ENCODE measurements around the gene RPL36. TPM values are rescaled to one million over a fixed set of nuclear protein-coding genes. Genes with fewer than 3 reads are reported as not detected.

RPL36 gene
- total RNA-seq, 6 experiments from 2014 or later, result 232 to 283 (median 251) TPM

GRCh38 chr19:5690955-5691821 lies 1.1 kb downstream of the RPL36 start:
- H3K36me3 ChIP-seq, result peaks cover 0 to 44% (median 16%) of the 10 kb centered on the region in 4 donors
- ATAC-seq, result peak in 1 of 4 donors; percentile 2
- WGBS (ENCODE audit: insufficient coverage, low coverage, low lambda C conversion rate, missing lambda C conversion rate), result no CpG with 5 or more reads among the region's 54 CpGs

GRCh38 chr19:5691822-5692722 lies 2.0 kb downstream of the RPL36 start:
- intact Hi-C loops (cut with DNase I), result no loop called here
- no CpG with 5 or more reads among the region's 42 CpGs for WGBS (ENCODE audit: insufficient coverage, low coverage, low lambda C conversion rate, missing lambda C conversion rate)
- ATAC-seq, result no peak
- Histone ChIP-seq H3K4me1 (peaks cover 0 to 10% (median under 1%) of the 10 kb centered on the region in 4 donors), H3K4me3 (peak overlapping the region; percentile 70 to 89 (median 71)), H3K27me3 (no peaks in the 10 kb centered on the region), H3K36me3 (peaks cover 0 to 48% (median 18%) of the 10 kb centered on the region in 4 donors), H3K9me3 (no peaks in the 10 kb centered on the region), H3K27ac (peak overlapping the region in 1 of 3 donors; percentile 85)
- peak in 1 of 3 donors; percentile 52 for DNase-seq
- TF ChIP-seq CTCF (IDR thresholded peaks at IDR 0.05) (no peak), POLR2A (IDR thresholded peaks at IDR 0.05) (no peak)

More at GRCh38 chr19:5690955-5691821, 1.1 kb downstream of the RPL36 start:
- peak in 2 of 3 donors; percentile 56 to 66 for DNase-seq
- intact Hi-C loops (cut with DNase I), result no loop called here
- Histone ChIP-seq H3K27me3 (no peaks in the 10 kb centered on the region), H3K4me1 (peaks cover 0 to 10% (median under 1%) of the 10 kb centered on the region in 4 donors), H3K27ac (peak overlapping the region; percentile 69 to 85 (median 72)), H3K4me3 (peak overlapping the region; percentile 70 to 89 (median 71)), H3K9me3 (no peaks in the 10 kb centered on the region)
- no peak for TF ChIP-seq POLR2A (IDR thresholded peaks at IDR 0.05)
- no peak for TF ChIP-seq CTCF (IDR thresholded peaks at IDR 0.05)

- intact Hi-C loops (cut with DNase I), result no loop called here
- Histone ChIP-seq H3K4me1 (peaks cover 0 to 7% (median under 1%) of the 10 kb centered on the region in 4 donors), H3K4me3 (no peak overlapping the region), H3K9me3 (no peaks in the 10 kb centered on the region), H3K27me3 (no peaks in the 10 kb centered on the region), H3K36me3 (peaks cover 0 to 48% (median 18%) of the 10 kb centered on the region in 4 donors), H3K27ac (no peak overlapping the region)
- ATAC-seq, result no peak
- WGBS (ENCODE audit: insufficient coverage, low coverage, low lambda C conversion rate, missing lambda C conversion rate), result no CpG with 5 or more reads among the region's 7 CpGs
- DNase-seq, result peak in 1 of 3 donors; percentile 37
- TF ChIP-seq CTCF (IDR thresholded peaks at IDR 0.05) (no peak), POLR2A (IDR thresholded peaks at IDR 0.05) (no peak)
Measured at GRCh38 chr19:5692723-5693194, 2.7 kb downstream of the RPL36 start.

Data from right lobe of liver (tissue), 6 donors.